ENCODE measurements around the gene MNAT1.
A peak's percentile ranks its signal among the peaks of the same experiment; 100 is the strongest.

MNAT1 gene

GRCh38 chr14:60971271-60971670 is 236.7 kb downstream of the MNAT1 start:
- DNase-seq: no peak

GRCh38 chr14:60972295-60972694 is 237.7 kb downstream of the MNAT1 start:
- no peak for DNase-seq

GRCh38 chr14:60973070-60973469 is 238.5 kb downstream of the MNAT1 start:
- no peak for DNase-seq

- peak; percentile 11 for DNase-seq
Measured at GRCh38 chr14:60974090-60974651, 239.6 kb downstream of the MNAT1 start.

- no peak for DNase-seq
Measured at GRCh38 chr14:60975551-60975950, 241.0 kb downstream of the MNAT1 start.

- no peak for DNase-seq
Measured at GRCh38 chr14:60977847-60978246, 243.3 kb downstream of the MNAT1 start.

- peak; percentile 88 for DNase-seq
Measured at GRCh38 chr14:60980811-60981632, 246.5 kb downstream of the MNAT1 start, which contains the start of the genes SLC38A6 and TRMT5. Gene SLC38A6 (plus strand): TSS chr14:60981245. CDS start chr14:60981278, 33 bp downstream. Gene TRMT5 (minus strand): TSS chr14:60981079. CDS start chr14:60980973, 106 bp downstream.

- peak; percentile 8 for DNase-seq
Measured at GRCh38 chr14:60981633-60982455, 247.3 kb downstream of the MNAT1 start.

GRCh38 chr14:60984196-60984595 is 249.6 kb downstream of the MNAT1 start:
- peak; percentile 21 for DNase-seq

- DNase-seq: no peak
Measured at GRCh38 chr14:60986500-60986899, 251.9 kb downstream of the MNAT1 start.

GRCh38 chr14:60989599-60989998 is 255.0 kb downstream of the MNAT1 start:
- peak; percentile 80 for DNase-seq

GRCh38 chr14:60998617-60999016 is 264.1 kb downstream of the MNAT1 start:
- DNase-seq: no peak

GRCh38 chr14:60999536-60999935 is 265.0 kb downstream of the MNAT1 start:
- no peak for DNase-seq

- no peak for DNase-seq
Measured at GRCh38 chr14:61003571-61003970, 269.0 kb downstream of the MNAT1 start.

- no peak for DNase-seq
Measured at GRCh38 chr14:61019537-61019936, 285.0 kb downstream of the MNAT1 start.

All from MV-4-11 (cell line).